GM20000 (cell line): ENCODE results near the gene TOPBP1.
A peak's percentile ranks its signal among the peaks of the same experiment; 100 is the strongest.
"Not testable (repeated sequence)": the region's sequence is repeated elsewhere in the genome, so short reads cannot be mapped to it uniquely, and the experiment has no call there.

ENCODE experiments used
- DNase-seq: peaks from one replicate; pipeline ENCODE4 v3.0.0; 2012; ENCODE audit warnings: low spot score
- TF ChIP-seq, protein P1 (sequence below): IDR thresholded peaks from 2 replicates; pipeline ENCODE4 v1.5.1; 2012; ENCODE audit warnings: mild to moderate bottlenecking, control low read depth; ENCODE audit errors: extremely low read depth, missing control alignments

Gene TOPBP1

DNA sequence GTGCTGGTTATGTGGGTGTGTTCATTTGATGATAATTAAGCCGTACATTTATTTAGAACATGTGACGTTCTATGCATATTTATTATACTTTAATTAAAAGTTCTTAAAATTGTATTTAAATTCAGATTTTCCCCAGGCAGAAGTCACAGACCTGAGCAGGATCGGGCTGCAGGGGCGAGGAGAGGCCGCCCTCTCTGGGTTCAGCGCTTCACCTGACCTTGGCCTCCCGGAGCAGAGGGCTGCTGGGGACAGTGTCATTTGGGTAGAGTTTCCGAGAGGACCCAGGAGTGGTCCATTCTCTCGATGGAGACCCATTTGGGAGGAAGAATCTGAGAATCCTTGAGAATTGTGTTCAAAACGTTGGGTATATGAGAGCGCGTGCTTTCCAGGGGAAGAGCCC, 12.0 kb upstream of the TOPBP1 start:
- TF ChIP-seq, protein P1, sequence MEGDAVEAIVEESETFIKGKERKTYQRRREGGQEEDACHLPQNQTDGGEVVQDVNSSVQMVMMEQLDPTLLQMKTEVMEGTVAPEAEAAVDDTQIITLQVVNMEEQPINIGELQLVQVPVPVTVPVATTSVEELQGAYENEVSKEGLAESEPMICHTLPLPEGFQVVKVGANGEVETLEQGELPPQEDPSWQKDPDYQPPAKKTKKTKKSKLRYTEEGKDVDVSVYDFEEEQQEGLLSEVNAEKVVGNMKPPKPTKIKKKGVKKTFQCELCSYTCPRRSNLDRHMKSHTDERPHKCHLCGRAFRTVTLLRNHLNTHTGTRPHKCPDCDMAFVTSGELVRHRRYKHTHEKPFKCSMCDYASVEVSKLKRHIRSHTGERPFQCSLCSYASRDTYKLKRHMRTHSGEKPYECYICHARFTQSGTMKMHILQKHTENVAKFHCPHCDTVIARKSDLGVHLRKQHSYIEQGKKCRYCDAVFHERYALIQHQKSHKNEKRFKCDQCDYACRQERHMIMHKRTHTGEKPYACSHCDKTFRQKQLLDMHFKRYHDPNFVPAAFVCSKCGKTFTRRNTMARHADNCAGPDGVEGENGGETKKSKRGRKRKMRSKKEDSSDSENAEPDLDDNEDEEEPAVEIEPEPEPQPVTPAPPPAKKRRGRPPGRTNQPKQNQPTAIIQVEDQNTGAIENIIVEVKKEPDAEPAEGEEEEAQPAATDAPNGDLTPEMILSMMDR, result no peak
- DNase-seq, result no peak

DNA sequence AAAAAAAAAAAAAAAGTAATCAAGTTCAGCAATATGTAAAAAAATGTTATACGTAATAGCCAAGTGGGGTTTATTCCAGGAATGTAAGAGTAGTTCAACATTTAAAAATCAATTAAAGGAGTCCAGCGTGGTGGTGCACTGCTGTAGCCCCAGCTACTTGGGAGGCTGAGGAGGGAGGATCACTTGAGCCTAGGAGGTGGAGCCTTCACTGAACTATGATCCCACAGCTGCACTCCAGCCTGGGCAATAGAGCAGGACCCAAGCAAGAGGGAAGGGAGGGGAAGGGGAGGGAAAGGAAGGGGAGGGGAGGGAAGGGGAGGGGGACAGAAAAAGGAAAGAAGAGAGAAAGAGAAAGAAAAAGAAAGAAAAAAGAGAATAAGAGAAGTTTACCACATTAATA, 10.7 kb upstream of the TOPBP1 start:
- TF ChIP-seq, protein P1, result no peak
- DNase-seq, result no peak

DNA sequence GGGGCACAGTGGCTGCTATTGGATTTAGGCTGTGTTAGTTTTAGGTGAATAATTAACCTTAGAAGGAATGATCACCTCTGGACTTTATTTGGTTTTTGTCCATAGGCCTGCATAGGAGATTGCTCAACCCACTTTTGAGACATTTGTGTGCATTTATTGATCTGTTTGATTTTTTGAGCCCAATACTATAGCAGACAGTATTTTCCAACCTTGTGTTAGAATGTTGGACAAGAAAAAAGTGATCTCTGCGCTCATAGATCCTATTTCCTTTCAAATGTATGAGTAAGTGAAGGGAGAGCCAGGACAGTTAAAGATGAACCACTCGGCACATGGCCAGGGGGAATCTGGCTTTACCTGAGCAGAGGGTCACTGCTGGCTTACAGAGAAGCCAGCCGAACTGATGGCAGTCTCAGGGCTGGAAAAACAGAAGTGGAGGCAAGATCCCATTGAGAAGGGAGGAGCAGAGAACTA, 8.8 kb upstream of the TOPBP1 start:
- TF ChIP-seq, protein P1, result no peak

DNA sequence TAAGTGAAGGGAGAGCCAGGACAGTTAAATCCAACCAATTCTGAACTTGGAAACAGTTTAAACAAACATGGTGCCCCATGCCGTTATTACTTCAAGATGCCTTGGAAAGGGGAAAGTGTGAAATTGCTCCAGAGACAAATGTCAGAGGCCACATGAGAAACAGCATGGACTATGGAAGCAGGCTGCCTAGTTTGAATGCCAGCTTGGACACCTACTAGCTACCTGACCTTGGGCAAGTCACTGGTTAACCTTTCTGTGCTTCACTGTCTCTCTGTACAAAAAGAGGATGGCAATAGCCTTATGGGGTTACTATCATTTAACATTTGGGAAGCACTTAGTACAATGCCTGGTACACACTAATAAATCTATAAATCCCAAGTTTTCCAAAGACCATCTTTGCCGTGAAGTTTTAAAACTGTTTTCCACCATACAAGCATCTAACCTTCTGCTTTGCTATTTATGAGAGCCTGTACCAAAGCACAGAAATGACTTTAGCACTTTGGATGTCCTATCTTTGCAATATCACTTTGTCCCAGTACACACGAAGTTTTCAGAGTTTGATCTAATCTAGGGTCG, 8.3 kb upstream of the TOPBP1 start:
- TF ChIP-seq, protein P1, result no peak

More for the DNA sequence above, 8.8 kb upstream of the TOPBP1 start:
- DNase-seq, result no peak

DNA sequence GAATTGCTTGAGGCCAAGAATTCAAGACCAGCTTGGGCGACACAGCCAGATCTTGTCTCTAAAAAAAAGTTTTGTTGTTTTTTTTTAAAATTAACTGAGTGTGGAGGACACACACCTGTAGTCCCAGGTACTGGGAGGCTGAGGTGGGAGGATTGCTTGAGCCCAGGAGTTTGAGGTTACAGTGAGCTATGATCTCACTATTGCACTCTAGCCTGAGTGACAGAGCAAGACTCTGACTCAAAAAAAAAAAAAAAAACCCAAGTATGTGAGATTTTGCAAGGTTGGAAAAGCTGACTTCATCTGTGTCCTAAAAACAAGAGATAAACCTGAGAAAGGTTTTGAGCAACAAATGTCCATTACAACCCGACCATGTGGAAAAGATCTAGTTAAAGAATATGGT, 5.4 kb upstream of the TOPBP1 start:
- TF ChIP-seq, protein P1, result no peak
- no peak for DNase-seq

More for the DNA sequence above, 8.3 kb upstream of the TOPBP1 start:
- no peak for DNase-seq

DNA sequence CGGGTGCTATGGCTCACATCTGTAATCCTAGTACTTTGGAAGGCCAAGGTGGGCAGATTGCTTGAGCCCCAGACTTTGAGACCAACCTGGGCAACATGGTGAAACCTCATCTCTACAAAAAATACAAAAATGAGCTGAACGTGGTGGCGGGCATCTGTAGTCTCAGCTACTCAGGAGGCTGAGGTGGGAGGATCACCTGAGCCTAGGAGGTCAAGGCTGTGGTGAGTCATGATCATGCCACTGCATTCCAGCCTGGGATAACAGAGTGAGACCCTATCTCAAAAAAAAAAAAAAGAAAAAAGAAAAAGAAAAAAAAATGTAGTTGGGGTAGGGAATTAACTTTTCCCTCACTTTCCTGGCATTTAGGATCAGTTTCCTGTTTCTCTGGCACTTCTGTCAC, 3.4 kb upstream of the TOPBP1 start:
- DNase-seq, result not testable (repeated sequence)

DNA sequence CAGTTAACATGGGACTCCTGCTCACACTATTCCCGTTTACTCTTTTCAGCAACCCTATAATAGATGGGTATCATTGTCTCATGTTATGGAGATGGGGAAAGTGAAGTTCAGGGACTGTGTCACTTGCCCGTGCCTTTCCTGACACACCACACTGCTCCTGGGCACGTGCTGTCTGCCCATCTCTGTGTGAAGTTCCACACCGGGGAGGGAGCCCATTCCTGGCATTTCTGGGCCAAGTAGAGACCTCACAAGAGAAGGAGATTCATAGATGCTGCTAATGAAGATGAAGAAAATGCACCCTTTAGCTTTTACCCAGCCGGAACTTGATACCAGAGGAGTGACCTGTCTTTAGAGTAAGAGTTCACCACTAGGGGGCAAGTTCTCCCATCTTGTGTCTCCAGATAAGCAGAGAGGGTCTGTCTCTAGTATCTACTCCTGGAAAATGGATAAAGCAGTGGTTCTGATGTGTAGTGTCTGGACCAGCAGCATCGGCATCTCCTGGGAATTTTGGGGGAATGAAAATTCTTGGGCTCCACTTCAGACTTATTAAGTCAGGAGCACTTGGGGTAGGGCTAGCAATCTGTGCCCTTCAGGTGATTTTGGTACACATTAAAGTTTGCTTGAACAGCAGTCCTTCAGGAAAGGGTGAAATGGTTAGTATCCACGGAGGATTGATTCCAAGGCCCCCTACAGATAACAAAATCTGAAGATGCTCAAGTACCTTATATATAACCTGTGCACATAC, 2.0 kb upstream of the TOPBP1 start:
- TF ChIP-seq, protein P1, result peak; percentile 22
- peak; percentile 81 for DNase-seq

DNA sequence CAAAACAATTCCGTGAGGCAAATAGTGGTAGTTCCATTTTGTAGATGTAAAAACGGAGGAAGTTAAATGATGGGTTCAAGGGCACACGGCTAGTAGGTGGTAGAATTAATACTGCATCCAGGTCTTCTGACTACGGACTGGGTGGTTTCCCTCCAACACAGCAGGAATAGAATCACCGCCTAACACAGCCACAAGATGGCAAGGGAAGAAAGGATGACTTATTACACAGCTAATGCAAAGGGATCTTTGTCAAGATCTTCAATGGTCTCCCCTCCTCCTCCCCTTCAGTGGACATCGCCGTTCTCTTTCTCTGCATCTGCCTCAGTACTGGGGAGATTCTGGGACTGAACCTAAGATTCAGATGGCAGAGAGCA, 524 bp upstream of the TOPBP1 start:
- TF ChIP-seq, protein P1, result no peak
- DNase-seq, result peak; percentile 63
